Hematopoietic multipotent progenitor cell (in vitro differentiated cells): Measurements from ENCODE around the gene NEURL2. TPM values are rescaled to one million over a fixed set of nuclear protein-coding genes. Genes with fewer than 3 reads are reported as not detected.
"Not testable (repeated sequence)": the region's sequence is repeated elsewhere in the genome, so short reads cannot be mapped to it uniquely, and the experiment has no call there.

Experiments used
- DNase-seq, 3 donors: peaks; one replicate each; pipeline ENCODE4 v3.0.0-alpha.2; 2011 to 2015; ENCODE audit warnings: low read depth in 2 of 3, low spot score in 2 of 3
- total RNA-seq: library from RNA; depleted of rRNA; stranded (reverse); fragments of >200 nt; gene quantifications from one replicate; pipeline ENCODE4 v1.2.3, GENCODE V29; 2012

The NEURL2 gene
- total RNA-seq, 1 donor, result 21.5 TPM

DNA sequence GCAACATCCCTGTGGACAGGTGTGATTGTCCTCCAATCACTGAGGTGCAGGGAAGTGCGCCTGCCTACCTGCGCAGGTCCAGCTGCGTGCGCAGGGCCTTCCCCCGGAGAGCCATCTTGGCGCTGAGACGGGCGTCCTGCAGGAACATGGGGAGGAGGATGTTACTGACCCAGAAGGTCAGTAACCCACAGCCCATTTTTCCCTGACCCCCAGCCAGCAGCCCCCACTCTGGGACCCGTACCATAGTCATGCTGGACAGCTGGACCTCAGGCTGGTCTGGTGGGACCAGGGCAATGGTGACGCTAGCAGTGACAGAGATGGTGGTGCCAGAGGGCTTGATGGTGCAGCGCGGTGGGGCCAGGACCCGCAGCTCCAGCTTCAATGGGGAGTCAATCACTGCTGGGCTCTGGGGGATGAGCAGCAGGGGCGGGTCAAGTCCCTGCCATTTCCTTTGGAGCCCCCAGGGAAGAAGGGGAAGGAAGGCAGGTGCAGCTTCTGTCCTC, 11.2 kb upstream of the NEURL2 start:
- no peak for DNase-seq

DNA sequence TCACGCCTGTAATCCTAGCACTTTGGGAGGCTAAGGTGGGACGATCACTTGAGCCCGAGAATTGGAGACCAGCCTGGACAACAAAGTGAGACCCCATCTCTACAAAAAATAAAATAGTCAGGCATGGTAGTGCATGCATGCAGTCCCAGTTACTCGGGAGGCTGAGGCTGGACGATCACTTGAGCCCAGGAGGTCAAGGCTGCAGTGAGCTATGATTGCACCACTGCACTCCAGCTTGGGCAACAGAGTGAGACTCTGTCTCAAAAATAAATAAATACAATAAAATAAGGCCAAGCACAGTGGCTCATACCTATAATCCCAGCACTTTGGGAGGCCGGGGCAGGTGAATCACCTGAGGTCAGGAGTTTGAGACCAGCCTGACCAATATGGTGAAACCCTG, 10.3 kb upstream of the NEURL2 start:
- not testable (repeated sequence) for DNase-seq

DNA sequence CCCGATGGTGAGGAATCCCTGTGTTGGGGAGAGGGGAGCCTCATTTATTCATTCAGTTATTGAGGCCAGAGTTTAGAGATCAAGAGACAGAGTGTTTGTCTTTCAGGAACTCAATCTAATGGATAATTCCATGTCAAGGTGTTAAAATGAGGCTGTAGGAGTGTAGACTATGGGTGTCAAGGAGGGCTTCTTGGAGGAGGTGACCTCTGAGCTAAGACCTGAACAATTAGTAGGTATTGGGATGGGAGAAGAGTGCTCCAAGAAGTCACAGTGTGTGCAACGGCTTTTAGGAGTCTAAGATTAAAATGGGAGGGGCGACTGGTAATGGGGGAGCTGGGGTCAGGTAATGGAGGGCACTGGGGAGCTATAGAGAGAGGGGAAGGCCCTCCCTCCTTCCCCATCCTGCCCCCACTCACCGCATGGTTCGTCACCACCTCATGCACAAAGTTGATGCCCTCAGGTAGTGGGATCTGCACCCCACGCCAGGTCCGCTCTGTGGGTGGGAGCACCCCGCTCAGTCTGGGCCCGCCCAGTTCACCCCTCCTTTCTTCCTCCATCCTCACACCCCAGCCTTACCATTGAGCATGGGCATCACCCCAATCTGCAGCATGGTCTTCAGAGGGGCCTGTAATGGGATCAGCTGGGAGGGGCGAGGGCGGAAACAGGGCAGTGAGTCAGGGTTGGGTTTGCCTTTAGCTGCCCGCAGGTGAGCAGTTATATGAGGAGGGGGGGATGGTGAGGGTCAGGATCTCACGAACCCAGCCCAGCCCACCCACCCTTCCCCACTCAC, 8.2 kb upstream of the NEURL2 start:
- no peak for DNase-seq

DNA sequence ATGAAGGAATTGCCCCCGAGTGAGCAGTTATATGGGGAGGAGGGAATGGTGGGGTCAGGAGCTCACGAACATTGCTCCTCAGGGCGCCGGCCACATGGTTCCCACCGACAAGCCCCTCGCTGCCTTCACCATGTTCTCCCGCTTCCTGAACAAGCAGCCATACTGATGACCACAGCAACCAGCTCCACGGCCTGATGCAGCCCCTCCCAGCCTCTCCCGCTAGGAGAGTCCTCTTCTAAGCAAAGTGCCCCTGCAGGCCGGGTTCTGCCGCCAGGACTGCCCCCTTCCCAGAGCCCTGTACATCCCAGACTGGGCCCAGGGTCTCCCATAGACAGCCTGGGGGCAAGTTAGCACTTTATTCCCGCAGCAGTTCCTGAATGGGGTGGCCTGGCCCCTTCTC, 7.3 kb upstream of the NEURL2 start:
- DNase-seq, result no peak

DNA sequence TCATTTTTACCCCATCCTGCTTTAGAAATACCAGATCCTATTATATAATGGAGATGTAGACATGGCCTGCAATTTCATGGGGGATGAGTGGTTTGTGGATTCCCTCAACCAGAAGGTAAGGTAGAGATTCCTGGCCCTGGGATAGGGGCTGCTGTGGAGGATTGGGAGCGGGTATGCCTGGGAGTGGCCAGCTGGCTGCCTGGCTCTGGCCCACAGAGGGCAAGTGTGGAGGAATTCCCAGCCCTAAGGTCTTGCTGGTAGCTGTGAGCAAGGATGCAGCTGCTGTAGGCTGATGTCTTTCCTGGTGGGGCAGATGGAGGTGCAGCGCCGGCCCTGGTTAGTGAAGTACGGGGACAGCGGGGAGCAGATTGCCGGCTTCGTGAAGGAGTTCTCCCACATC, 6.7 kb upstream of the NEURL2 start:
- DNase-seq, result no peak

DNA sequence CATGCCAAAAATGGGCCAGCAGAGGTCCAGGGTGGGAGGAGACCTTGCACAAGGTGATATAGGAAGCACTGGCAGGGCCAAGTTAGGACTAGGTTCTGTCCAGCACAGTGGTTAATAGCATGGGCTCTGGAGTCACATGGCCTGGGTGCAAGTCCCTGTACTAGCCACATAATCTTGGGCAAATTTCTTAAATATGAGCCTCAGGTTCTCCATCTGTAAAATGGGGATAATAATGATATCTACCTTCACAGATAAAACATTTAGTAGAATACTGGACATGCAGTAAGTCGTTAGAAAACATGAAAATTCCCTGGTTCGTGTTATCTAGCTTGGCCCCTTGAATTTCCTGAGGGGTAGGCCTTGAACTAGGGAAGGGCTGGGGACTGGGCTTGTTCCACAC, 6.3 kb upstream of the NEURL2 start:
- no peak for DNase-seq

DNA sequence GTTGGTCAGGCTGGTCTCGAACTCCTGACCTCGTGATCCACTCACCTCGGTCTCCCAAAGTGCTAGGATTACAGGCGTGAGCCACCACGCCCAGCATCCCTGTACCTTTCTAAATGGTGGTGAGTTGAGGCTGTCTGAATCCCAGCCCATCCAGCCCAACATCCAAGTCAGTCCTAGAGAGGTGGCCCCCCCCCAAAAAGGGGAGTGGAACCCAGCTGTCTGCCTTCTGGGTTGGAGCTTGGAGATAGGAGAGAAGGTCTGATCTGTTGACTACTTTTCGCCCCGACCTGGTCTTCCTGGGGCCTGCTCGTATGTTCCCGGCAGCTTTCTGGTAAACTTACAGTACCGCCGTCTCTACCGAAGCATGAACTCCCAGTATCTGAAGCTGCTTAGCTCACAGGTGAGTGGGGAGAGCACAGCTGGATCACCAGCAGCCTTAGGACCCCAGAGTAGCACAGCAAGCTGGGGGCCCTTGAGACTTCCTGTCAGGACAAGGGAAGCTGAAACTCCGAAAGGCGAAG, 5.7 kb upstream of the NEURL2 start:
- no peak for DNase-seq

DNA sequence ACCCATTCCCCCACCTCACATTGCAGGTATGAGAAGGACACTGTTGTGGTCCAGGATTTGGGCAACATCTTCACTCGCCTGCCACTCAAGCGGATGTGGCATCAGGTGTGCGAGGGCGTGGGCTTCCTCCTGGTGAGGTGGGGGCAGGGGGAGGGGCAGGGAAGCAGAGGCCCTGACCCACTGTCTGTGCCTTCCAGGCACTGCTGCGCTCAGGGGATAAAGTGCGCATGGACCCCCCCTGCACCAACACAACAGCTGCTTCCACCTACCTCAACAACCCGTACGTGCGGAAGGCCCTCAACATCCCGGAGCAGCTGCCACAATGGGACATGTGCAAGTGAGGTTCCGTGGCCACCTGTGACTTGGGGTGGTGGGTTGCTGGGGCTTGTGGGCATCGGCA, 3.8 kb upstream of the NEURL2 start:
- no peak for DNase-seq

DNA sequence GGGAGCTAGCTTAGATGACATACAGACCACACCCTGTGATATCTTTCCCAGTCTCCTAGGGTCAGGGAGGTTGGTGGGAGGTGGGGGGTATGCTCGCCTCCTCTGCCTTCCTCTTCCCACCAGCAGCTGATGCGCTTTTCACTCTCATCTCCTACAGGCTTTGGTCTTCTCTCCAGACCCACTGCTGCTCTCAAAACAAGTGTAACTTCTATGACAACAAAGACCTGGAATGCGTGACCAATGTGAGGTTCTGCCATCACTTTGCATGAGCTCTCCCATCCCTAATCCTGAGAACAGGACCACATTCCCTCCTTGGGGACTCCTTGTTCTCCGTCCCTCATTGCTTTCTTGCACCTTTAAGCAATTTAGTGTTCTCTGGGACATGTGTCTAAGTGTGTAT, 2.8 kb upstream of the NEURL2 start:
- no peak for DNase-seq

DNA sequence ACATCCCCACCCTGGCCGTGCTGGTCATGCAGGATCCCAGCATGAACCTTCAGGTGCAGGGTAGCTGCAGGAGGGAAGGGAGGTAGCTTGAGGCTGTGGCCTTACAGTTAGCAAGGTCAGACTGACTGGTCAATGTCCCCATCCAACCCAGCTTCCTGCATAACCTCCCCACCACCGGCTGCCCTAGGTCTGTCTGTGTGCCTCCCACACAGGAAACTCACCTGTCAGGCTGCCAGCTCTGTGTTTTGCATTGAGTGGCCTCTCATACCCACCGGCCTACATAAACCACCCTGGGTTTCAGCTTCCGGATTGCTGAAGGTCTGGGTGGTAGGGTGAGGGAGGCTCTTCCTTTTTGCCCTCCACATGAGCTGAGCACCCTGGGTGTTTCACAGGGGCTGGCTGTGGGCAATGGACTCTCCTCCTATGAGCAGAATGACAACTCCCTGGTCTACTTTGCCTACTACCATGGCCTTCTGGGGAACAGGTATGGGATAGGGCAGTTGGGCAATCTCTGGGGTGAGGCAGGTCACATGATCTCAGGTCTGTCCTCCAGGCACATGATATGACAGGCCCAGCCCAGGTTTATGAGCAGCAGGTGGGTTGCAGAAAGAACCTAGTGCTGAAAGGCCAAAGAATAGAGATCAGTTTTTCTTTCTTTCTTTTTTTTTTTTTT, 2.0 kb upstream of the NEURL2 start:
- DNase-seq, result no peak

DNA sequence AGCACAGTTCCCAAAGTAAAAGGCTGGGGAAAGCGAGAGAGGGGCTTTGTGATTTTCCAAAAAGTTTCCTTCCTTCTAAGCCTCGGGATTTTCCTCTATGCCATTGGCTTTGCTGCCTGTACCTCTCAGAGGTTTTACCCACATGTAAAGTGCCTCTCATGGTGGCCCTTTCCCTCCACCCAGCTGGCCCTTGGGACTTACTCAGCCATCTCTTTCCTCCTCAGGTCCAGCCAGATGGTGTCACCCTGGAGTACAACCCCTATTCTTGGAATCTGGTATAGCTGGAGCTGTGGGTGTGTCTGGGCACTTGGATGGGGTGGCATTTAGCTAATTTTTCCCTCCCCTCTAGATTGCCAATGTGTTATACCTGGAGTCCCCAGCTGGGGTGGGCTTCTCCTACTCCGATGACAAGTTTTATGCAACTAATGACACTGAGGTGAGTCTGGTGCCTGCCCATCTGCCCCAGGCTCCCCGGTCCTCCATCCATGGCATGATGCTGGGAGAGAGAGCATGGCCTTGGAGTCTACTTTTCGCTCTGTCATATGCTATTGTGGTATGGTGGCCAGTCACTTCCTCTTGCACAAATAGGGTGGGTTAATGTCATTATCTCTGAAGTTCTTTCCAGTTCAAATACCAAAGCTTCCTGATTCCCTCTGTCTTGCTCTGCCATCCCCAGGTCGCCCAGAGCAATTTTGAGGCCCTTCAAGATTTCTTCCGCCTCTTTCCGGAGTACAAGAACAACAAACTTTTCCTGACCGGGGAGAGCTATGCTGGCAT, 1.2 kb upstream of the NEURL2 start:
- DNase-seq, result no peak

DNA sequence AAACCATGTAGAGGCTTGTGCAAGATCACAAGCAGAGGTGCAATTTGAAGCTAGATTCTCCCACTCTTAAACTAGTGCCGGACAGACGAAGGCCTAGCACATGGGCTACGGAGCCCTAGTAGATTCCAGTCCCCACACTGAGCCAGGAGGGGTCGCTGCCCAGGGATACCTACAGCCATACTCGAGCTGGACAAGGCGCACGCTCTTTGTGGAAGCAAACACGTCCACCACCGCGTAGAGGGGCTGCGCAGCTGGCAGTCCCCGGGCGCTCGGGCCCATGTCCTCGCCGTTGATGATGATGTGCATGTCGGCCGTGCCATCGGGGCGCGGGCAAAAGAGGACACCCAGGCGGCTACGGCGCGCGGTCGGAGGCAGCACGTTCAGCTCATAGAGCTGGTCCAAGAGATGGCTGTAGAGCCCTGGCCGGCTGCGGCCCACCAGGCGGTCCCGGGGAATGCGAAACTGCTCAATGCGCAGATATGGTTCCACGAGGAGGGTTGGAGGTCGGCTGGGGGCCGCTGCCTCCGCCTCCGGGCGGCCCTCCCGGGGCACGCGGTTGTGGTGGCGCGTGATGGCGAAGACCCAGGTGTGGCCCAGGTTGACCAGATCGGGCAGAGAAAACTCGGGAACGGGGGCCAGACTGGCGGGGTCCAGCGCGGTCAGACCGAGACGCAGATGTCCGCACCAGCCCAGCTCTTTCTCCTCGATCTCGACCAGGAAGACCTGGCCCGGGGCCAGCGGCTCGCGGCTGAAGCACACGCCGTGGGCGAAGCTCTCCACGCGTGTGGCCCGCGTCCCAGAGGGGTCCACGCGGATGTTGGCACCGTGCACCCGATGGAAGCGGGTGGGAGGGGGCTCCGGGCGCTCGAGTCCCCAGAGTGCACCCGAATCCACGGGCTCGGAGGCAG, 677 bp downstream of the NEURL2 start:
- DNase-seq, result peak in 2 of 3 donors; percentile 71 to 76

DNA sequence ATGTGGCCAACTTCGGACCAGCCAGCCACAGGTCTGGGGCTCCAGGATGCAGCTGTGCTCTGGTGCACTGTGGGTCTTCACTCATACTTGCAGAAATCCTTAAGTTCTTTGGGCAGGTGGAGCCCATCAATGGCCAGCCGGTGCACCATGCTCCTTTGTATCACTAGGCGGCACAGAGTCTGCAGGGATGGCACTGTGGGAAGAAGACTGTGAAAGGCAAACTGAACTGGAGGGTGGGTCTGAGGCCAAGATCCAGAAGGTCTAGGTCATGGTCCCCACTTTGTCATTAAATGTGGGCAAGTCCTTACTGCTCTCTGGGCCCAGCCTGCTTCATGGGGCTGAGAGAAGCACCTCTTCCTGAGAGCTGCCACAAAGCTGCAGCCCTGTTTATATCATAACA, 2.3 kb downstream of the NEURL2 start:
- DNase-seq, result no peak

DNA sequence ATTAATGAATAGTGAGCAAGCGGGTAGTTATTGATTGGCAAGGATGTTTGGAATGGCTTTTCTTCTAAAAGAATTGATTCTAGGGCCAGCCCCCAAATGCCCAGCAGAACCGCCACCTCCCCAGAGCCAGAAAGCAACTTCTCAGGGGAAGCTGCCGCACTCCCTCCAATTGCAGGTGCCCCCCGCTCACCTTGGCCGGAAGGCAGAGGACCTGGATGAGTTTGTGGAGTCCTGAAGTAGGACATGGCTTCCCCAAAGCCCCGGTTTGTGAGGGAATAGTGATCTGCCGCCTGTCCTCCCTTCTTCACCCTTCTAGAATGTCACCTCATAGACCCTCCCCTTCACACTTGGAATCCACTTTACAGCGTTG, 3.7 kb downstream of the NEURL2 start, which contains the start of gene SPATA25:
Gene SPATA25, minus strand, starts transcription at position 277 of the 370 bp plus-strand sequence. Its CDS starts 32 bp downstream, at position 245.
- no peak for DNase-seq

DNA sequence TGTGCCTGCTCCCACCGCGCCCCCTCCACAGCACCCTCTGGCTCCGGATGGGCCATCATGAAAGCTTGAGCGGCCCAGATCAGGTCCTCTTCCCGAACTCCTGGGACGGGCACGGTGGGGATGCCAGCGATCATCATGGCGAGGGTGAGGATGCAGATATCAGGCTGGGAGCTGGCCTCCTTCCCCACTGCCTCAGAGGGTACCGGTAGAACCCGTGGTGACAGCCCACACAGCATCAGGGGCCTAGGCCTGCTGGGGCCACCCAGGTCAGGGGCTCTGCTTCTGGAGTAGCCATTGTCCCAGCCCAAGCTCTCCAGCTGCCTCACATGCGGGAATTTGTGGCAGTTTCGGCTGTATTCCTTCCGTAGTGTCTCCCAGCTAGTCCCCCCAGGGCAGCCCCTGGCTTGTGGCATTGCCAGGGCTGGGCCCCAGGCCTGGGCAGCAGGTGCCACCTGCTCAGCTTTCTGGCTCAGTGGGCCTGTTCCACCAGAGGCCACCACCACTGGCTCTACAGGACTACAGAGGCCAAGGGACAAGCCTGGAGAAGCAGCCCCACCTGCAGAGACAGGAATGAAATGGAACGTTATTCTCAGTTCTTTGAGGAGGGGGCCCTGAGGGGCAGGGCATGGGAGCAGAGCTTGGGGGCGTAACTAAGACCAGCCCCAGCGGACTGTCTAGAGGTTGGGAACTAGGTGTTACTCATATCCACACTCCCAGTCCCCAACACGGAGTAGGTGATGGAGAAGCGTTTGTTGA, 4.2 kb downstream of the NEURL2 start:
- DNase-seq, result no peak

DNA sequence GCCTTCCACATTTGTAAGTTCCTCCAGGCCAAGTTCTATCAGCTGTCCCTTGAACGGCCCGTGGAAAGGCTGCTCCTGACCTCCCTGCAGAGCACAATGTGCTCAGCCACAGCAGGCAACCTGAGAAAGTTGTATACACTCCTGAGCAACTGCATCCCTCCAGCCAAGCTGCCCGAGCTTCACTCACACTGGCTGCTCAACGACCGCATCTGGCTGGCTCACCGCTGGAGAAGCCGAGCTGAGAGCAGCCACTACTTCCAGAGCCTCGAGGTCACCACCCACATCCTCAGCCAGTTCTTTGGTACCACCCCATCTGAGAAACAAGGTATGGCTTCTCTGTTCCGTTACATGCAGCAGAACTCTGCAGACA, 7.9 kb downstream of the NEURL2 start:
- DNase-seq, result no peak

DNA sequence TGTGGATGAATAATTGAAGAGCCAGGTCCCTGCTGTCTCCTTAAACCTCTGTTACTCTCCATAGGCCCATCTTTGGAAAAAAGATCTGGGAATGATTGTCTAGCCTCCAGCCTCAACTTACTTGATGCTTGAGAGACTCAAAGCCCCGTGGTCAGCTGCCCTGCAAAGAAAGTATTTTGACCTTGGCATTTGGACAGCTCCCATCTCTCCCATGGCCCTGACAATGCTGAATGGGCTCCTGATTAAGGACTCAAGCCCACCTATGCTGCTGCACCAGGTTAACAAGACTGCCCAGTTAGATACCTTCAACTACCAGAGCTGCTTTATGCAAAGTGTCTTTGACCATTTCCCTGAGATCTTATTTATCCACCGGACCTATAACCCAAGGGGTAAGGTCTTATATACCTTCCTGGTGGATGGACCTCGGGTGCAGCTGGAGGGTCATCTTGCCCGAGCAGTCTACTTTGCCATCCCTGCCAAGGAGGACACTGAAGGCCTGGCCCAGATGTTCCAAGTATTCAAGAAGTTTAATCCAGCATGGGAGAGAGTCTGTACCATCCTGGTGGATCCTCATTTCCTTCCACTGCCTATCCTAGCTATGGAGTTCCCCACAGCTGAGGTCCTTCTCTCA, 8.4 kb downstream of the NEURL2 start:
- DNase-seq, result no peak

DNA sequence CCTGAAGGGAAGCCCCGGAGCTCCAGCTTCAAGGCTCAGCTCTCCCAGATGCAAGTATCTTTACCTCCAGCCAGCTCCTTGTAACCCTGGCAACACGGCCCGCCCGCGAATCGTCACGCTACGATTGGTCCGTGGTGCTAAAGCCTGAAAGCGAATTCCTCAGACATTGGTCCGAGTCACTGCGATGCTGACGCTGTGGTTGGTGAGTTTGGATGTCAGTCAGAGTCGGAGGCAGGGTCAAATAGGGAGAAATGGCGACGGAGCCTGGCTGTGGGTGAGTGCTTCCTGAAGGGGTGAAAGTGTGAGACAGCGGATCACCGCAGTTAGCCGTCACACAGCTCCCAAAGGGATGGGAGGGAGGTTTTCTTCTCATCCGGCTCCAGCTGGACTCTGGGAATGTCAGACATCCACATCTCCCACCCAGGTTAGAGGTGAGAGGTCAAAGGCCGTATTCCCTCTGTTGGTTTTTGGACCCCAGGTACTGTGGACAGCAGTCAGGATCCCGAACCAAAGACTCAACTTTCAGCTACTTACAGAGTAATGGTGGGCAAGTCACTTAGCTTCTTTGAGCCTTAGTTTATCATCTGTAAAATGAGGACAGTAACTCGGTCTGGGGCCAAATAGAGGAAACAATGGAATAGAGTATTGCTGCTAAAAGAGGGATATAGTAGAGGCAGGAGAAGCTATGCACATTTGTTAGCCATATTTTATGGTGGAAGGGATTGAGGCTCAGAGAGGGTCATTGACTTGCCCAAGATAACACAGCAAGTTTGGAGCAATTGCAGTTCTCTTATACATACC, 9.8 kb downstream of the NEURL2 start, which contains the start of gene ZSWIM1:
Gene ZSWIM1, plus strand, starts transcription at position 240 of the 801 bp plus-strand sequence. CDS start 1,366 bp downstream, outside the sequence.
- DNase-seq, result peak; percentile 91 to 99 (median 99)
